ENCODE measurements around the gene LAMC1.

DNA sequence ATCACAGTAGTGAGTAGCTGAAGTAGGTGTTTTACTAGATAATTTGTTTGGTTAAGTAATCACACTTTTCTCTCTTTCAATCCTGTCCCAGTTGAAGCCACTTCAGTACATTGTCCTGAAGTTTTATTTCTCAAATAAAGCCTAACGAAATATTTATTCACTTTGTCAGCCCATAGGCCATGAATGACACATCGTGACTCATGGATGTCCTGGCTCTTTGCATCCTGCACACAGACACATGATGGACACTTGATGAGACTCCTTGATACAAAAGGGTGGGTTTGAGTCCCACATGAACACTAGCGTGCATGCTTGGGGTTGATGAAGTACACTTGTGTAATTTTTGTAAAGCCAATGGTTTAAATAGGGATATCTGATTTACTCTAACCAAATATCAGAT lies 140.1 kb downstream of the LAMC1 start:
- no peak for TF ChIP-seq CTCF (conservative IDR thresholded peaks at IDR 0.05; ENCODE audit: low read depth, low read length)
- no peak for TF ChIP-seq EZH2phosphoT487 (IDR thresholded peaks at IDR 0.05; ENCODE audit: borderline replicate concordance, low read length)
- no peak for TF ChIP-seq EZH2 (IDR thresholded peaks at IDR 0.05; ENCODE audit: low read length, unreplicated experiment)

Measured in PC-3 (cell line).